ENCODE data around the gene RBMS3. TPM values are rescaled to one million over a fixed set of nuclear protein-coding genes. Genes with fewer than 3 reads are reported as not detected.

RBMS3 gene
- total RNA-seq, 1 donor from 2014 or later: 70.0 TPM

DNA sequence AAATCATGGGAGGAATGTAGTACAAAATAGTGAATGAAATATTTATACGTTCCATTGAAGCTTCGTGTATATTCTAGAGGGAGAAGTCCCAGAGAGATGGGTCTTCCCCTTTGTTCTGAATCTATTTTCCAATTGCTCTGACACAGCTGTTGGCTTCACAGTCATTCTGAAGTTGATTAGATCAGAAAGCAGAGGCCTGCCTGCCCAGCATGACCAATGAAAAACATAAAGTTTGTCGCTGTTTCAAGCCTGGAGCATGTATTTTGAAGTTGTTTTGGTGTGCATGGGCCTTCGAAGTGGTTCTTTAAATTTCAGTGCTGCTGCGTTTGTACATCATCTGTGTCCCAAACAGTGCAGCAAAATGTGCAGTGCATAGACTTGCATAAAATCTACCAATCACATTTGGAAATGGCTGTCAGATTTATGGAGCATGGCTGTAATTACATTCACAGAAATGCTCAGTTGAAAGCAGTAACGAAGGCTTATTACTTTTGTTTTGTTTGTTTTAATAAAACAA lies 31.0 kb upstream of the RBMS3 start:
- intact Hi-C loops (cut with DNase I): no loop called here
- H3K9me3 ChIP-seq: no peaks in the 10 kb centered on the region
- H3K36me3 ChIP-seq: no peaks in the 10 kb centered on the region
- H3K27me3 ChIP-seq: no peaks in the 10 kb centered on the region
- TF ChIP-seq POLR2AphosphoS5 (IDR thresholded peaks at IDR 0.05; ENCODE audit: insufficient read depth in 1 of 2, low read depth in 1 of 2) (no peak), POLR2A (IDR thresholded peaks at IDR 0.05) (no peak)
- TF ChIP-seq, protein P1, sequence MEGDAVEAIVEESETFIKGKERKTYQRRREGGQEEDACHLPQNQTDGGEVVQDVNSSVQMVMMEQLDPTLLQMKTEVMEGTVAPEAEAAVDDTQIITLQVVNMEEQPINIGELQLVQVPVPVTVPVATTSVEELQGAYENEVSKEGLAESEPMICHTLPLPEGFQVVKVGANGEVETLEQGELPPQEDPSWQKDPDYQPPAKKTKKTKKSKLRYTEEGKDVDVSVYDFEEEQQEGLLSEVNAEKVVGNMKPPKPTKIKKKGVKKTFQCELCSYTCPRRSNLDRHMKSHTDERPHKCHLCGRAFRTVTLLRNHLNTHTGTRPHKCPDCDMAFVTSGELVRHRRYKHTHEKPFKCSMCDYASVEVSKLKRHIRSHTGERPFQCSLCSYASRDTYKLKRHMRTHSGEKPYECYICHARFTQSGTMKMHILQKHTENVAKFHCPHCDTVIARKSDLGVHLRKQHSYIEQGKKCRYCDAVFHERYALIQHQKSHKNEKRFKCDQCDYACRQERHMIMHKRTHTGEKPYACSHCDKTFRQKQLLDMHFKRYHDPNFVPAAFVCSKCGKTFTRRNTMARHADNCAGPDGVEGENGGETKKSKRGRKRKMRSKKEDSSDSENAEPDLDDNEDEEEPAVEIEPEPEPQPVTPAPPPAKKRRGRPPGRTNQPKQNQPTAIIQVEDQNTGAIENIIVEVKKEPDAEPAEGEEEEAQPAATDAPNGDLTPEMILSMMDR (IDR thresholded peaks at IDR 0.05): no peak
- DNase-seq (ENCODE audit: extremely low spot score in 2 of 2): no peak
- H3K27ac ChIP-seq: no peak overlapping the region
- no peak overlapping the region for H3K4me3 ChIP-seq
- no peaks in the 10 kb centered on the region for H3K4me1 ChIP-seq

DNA sequence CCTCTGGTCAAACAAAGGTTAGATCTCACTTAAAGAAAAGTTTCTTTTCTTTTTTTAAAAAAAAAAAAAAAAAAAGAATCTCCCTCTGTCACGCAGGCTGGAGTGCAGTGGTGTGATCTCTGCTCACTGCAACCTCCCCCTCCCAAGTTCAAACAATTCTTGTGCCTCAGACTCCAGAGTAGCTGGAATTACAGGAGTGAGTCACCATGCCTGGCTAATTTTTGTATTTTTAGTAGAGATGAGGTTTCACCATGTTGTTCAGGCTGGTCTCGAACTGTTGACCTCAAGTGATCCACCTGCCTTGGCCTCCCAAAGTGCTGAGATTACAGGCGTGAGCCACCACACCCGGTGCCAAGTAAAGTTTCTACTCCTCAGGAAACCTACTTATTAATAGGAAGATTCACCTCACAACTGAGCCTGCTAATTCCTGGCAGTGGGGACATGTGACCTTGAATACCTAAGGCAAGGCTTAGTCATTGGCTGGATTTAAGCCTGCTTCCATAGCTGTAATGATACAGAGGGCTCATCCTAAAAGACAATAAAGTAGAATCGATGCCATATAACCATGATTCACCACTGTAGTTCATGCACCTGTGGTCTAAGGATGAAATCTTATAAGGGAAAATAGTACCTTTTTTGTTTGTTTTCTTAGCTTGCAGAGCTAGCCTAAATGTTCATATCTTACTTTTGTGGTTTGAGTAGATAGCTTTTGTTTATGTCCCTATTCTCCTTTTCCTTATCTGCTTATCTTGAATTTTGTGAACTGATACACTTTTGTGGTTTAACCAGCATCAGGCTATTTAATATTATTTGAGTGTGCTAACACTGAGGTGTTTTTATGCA lies 24.8 kb upstream of the RBMS3 start:
- H3K4me3 ChIP-seq: no peak overlapping the region
- no peak for DNase-seq (ENCODE audit: extremely low spot score in 2 of 2)
- H3K4me1 ChIP-seq: no peaks in the 10 kb centered on the region
- intact Hi-C loops (cut with DNase I): no loop called here
- no peaks in the 10 kb centered on the region for H3K36me3 ChIP-seq
- H3K27ac ChIP-seq: no peak overlapping the region
- no peaks in the 10 kb centered on the region for H3K27me3 ChIP-seq
- no peaks in the 10 kb centered on the region for H3K9me3 ChIP-seq
- TF ChIP-seq POLR2AphosphoS5 (IDR thresholded peaks at IDR 0.05; ENCODE audit: insufficient read depth in 1 of 2, low read depth in 1 of 2) (no peak), POLR2A (IDR thresholded peaks at IDR 0.05) (no peak)
- TF ChIP-seq, protein P1 (IDR thresholded peaks at IDR 0.05): no peak

DNA sequence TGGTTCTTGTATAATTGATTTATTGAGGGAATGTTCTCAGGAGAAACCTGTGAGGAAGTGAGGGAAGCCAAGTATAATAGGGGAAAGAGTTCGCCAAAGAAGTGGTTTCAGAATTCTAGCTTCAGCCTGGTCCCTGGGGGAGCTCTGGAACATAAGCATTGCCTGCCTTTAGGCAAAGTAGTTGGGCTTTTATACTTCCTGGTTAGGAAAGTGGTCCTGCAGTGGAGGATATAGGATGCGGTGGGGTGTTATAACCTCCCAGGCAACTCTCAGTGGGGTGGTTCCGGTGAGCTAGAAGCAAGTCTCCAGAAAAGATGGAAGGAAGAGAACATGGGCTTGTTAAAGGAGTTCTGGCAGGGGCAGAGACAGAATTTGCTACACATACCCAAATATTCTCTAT lies 22.7 kb upstream of the RBMS3 start:
- no peak overlapping the region for H3K4me3 ChIP-seq
- H3K27me3 ChIP-seq: no peaks in the 10 kb centered on the region
- DNase-seq (ENCODE audit: extremely low spot score in 2 of 2): no peak
- H3K27ac ChIP-seq: no peak overlapping the region
- TF ChIP-seq, protein P1 (IDR thresholded peaks at IDR 0.05): no peak
- TF ChIP-seq POLR2AphosphoS5 (IDR thresholded peaks at IDR 0.05; ENCODE audit: insufficient read depth in 1 of 2, low read depth in 1 of 2): no peak
- no peak for TF ChIP-seq POLR2A (IDR thresholded peaks at IDR 0.05)
- no peaks in the 10 kb centered on the region for H3K36me3 ChIP-seq
- intact Hi-C loops (cut with DNase I): no loop called here
- no peaks in the 10 kb centered on the region for H3K9me3 ChIP-seq
- no peaks in the 10 kb centered on the region for H3K4me1 ChIP-seq

DNA sequence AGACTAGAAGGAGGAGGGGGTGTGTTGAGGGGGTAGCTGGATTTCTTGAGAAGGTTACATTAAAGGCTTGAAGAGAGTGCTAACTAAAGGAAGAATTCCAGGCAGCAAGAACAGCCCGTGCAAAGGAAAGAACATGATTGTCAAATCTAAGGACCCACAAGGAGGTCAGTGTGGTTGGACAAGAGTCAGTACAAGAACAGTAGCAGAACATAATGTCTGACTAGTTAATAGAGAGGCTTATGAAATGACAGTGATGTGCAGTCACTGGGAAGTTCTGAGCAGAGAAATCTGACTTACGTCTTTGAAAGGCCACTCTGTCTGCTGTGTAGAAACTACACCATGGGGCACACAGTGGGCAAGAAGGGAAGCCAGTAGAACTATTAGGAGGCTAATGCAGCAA lies 19.8 kb upstream of the RBMS3 start:
- Histone ChIP-seq H3K4me1 (no peaks in the 10 kb centered on the region), H3K36me3 (no peaks in the 10 kb centered on the region), H3K4me3 (no peak overlapping the region), H3K9me3 (no peaks in the 10 kb centered on the region), H3K27ac (no peak overlapping the region), H3K27me3 (no peaks in the 10 kb centered on the region)
- DNase-seq (ENCODE audit: extremely low spot score in 2 of 2): no peak
- intact Hi-C loops (cut with DNase I): no loop called here
- no peak for TF ChIP-seq POLR2AphosphoS5 (IDR thresholded peaks at IDR 0.05; ENCODE audit: insufficient read depth in 1 of 2, low read depth in 1 of 2)
- TF ChIP-seq, protein P1 (IDR thresholded peaks at IDR 0.05): no peak
- no peak for TF ChIP-seq POLR2A (IDR thresholded peaks at IDR 0.05)

DNA sequence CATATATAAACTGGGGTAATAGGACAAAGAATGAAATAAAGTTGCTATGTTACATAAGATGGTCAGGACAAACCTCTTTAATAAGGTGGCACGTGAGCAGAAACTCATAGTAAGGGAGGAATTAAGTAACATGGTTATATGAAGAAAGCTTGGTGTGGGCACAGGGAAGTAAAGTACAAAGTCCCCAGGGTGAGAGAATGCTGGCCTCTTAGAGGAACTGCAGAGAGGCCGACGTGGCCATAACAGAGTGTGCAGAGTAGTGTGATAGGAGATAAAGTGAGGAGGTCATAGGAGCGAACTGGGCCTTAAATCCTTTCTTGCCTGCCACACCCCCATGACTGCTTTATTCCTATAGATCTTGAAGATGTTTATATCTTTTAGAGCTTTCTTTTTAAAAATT lies 17.4 kb upstream of the RBMS3 start:
- intact Hi-C loops (cut with DNase I): no loop called here

More for the DNA sequence above, 17.4 kb upstream of the RBMS3 start:
- Histone ChIP-seq H3K36me3 (no peaks in the 10 kb centered on the region), H3K27ac (no peak overlapping the region), H3K4me3 (no peak overlapping the region), H3K4me1 (no peaks in the 10 kb centered on the region), H3K9me3 (no peaks in the 10 kb centered on the region), H3K27me3 (no peaks in the 10 kb centered on the region)
- no peak for DNase-seq (ENCODE audit: extremely low spot score in 2 of 2)
- no peak for TF ChIP-seq POLR2A (IDR thresholded peaks at IDR 0.05)
- TF ChIP-seq, protein P1 (IDR thresholded peaks at IDR 0.05): no peak
- no peak for TF ChIP-seq POLR2AphosphoS5 (IDR thresholded peaks at IDR 0.05; ENCODE audit: insufficient read depth in 1 of 2, low read depth in 1 of 2)

All from vagina (tissue), 2 donors.